ENCODE results near the gene DIP2C. TPM values are rescaled to one million over a fixed set of nuclear protein-coding genes. Genes with fewer than 3 reads are reported as not detected.

Gene DIP2C
- total RNA-seq, 2 donors from 2014 or later, result 12.3 to 41.8 TPM

- DNase-seq (ENCODE audit: low spot score), result no peak
- intact Hi-C loops (cut with DNase I), result no loop called here
- WGBS, result 89% methylated on average over 3 of the region's 3 CpGs
- no peaks in the 10 kb centered on the region for H3K4me1 ChIP-seq (replicated peaks)
- no peaks in the 10 kb centered on the region for H3K9me3 ChIP-seq
- H3K27ac ChIP-seq, result no peak overlapping the region
- no peak overlapping the region for H3K4me3 ChIP-seq
- no peak for TF ChIP-seq POLR2A (IDR thresholded peaks at IDR 0.05)
- no peak for TF ChIP-seq POLR2AphosphoS5 (IDR thresholded peaks at IDR 0.05)
- TF ChIP-seq CTCF (IDR thresholded peaks at IDR 0.05), result no peak
- no peaks in the 10 kb centered on the region for H3K36me3 ChIP-seq
- no peaks in the 10 kb centered on the region for H3K27me3 ChIP-seq (replicated peaks; ENCODE audit: insufficient read depth)
Observed at GRCh38 chr10:440127-440526, 249.3 kb downstream of the DIP2C start.

GRCh38 chr10:437698-438490 is 251.6 kb downstream of the DIP2C start:
- no peak for DNase-seq (ENCODE audit: low spot score)
- H3K4me1 ChIP-seq (replicated peaks), result no peaks in the 10 kb centered on the region
- intact Hi-C loops (cut with DNase I), result no loop called here
- H3K9me3 ChIP-seq, result no peaks in the 10 kb centered on the region
- H3K4me3 ChIP-seq, result no peak overlapping the region
- H3K27ac ChIP-seq, result no peak overlapping the region
- TF ChIP-seq POLR2A (IDR thresholded peaks at IDR 0.05), result no peak
- no peak for TF ChIP-seq CTCF (IDR thresholded peaks at IDR 0.05)
- no peak for TF ChIP-seq POLR2AphosphoS5 (IDR thresholded peaks at IDR 0.05)
- 72% methylated on average over 3 of the region's 3 CpGs for WGBS
- no peaks in the 10 kb centered on the region for H3K36me3 ChIP-seq
- H3K27me3 ChIP-seq (replicated peaks; ENCODE audit: insufficient read depth), result no peaks in the 10 kb centered on the region

DNA sequence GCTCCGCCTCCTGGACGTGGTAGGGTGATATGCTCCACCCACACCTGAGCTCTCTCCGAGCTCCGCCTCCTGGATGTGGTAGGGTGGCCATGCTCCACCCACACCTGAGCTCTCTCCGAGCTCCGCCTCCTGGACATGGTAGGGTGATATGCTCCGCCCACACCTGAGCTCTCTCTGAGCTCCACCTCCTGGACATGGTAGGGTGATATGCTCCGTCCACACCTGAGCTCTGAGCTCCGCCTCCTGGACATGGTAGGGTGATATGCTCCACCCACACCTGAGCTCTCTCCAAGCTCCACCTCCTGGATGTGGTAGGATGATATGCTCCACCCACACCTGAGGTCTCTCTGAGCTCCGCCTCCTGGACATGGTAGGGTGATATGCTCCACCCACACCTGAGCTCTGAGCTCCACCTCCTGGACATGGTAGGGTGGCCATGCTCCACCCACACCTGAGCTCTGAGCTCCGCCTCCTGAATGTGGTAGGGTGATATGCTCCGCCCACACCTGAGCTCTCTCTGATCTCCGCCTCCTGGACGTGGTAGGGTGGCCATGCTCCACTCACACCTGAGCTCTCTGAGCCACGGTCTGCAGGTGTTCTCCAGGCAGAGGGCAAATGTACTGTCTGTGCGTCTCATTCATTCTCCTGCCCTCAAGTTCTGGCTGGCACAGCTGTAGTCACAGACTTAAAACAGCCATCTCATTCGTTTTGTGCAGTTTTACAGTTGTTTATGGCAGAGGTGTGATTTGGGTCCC is 252.4 kb downstream of the DIP2C start:
- DNase-seq (ENCODE audit: low spot score), result no peak
- WGBS, result 83% methylated on average over 17 of the region's 17 CpGs
- Histone ChIP-seq H3K4me3 (no peak overlapping the region), H3K27me3 (replicated peaks; ENCODE audit: insufficient read depth) (no peaks in the 10 kb centered on the region), H3K36me3 (no peaks in the 10 kb centered on the region), H3K4me1 (replicated peaks) (no peaks in the 10 kb centered on the region), H3K27ac (no peak overlapping the region), H3K9me3 (no peaks in the 10 kb centered on the region)
- intact Hi-C loops (cut with DNase I), result no loop called here
- no peak for TF ChIP-seq POLR2AphosphoS5 (IDR thresholded peaks at IDR 0.05)
- no peak for TF ChIP-seq CTCF (IDR thresholded peaks at IDR 0.05)
- no peak for TF ChIP-seq POLR2A (IDR thresholded peaks at IDR 0.05)

DNA sequence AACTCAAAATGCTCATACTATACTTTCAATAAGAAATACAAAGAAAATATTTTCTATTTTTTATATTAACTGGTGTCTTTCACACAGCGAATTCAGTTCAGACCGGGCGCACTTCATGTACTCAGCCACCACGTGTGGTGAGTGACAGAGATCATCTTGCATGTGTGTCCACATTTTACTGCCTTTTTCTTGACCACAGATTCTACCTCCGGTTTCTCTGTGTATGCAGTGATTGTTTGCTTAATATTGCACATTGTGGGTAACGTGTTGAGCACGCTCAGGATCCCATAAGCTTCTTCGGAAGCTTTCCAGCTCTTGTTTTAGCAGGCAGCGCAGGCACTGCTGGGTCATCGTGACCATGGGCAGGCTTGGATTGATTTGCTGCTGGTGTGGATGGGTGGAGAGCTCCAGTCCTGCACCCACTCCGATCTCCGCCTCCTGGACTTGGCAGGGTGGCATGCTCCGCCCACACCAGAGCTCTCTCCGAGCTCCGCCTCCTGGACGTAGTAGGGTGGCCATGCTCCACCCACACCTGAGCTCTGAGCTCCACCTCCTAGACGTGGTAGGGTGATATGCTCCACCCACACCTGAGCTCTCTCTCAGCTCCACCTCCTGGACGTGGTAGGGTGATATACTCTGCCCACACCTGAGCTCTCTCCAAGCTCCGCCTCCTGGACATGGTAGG is 253.3 kb downstream of the DIP2C start:
- TF ChIP-seq POLR2AphosphoS5 (IDR thresholded peaks at IDR 0.05) (peak; percentile 52), CTCF (IDR thresholded peaks at IDR 0.05) (no peak), POLR2A (IDR thresholded peaks at IDR 0.05) (no peak)
- 92% methylated on average over 19 of the region's 19 CpGs for WGBS
- intact Hi-C loops (cut with DNase I), result no loop called here

More for the DNA sequence above, 253.3 kb downstream of the DIP2C start:
- Histone ChIP-seq H3K27ac (no peak overlapping the region), H3K36me3 (no peaks in the 10 kb centered on the region), H3K9me3 (no peaks in the 10 kb centered on the region), H3K4me3 (no peak overlapping the region), H3K27me3 (replicated peaks; ENCODE audit: insufficient read depth) (no peaks in the 10 kb centered on the region), H3K4me1 (replicated peaks) (no peaks in the 10 kb centered on the region)
- no peak for DNase-seq (ENCODE audit: low spot score)

Data from prostate gland (tissue), 2 donors.